Astrocyte (in vitro differentiated cells and primary cell): ENCODE results near the gene FCN1. TPM values are rescaled to one million over a fixed set of nuclear protein-coding genes. Genes with fewer than 3 reads are reported as not detected.

Experiments
- DNase-seq: peaks from one replicate; pipeline ENCODE4 v3.0.0-alpha.2; 2010; ENCODE audit warnings: low read depth
- FAIRE-seq: peaks from 2 replicates; lab custom pipeline; 2011; peaks lifted over from hg19 to GRCh38; lab: Jason Lieb, UNC
- H2AFZ ChIP-seq: 2 replicates; pipeline ENCODE4 v1.6.0; 2012; ENCODE audit warnings: low read depth, low read length, inconsistent platforms
- H3K27ac ChIP-seq: 2 replicates; pipeline ENCODE4 v1.5.1; 2011; ENCODE audit warnings: low read depth, low read length, inconsistent platforms
- H3K27me3 ChIP-seq: 2 replicates; pipeline ENCODE4 v1.6.0; 2011; ENCODE audit warnings: low read length, inconsistent platforms; ENCODE audit not compliant: insufficient read depth
- H3K36me3 ChIP-seq: 2 replicates; pipeline ENCODE4 v1.5.1; 2011; ENCODE audit warnings: low read length, inconsistent platforms; ENCODE audit not compliant: insufficient read depth
- H3K4me1 ChIP-seq: 2 replicates; pipeline ENCODE4 v1.5.1; 2011; ENCODE audit warnings: low read length, inconsistent platforms; ENCODE audit not compliant: insufficient read depth
- H3K4me2 ChIP-seq: 2 replicates; pipeline ENCODE4 v1.6.0; 2012; ENCODE audit warnings: low read length, inconsistent platforms
- H3K4me3 ChIP-seq: 2 replicates; pipeline ENCODE4 v1.5.1; 2011; ENCODE audit warnings: low read depth, mild to moderate bottlenecking, low read length, inconsistent platforms; ENCODE audit not compliant: insufficient read depth
- H3K79me2 ChIP-seq: 2 replicates; pipeline ENCODE4 v1.6.0; 2012; ENCODE audit warnings: mild to moderate bottlenecking, low read length, inconsistent platforms; ENCODE audit not compliant: insufficient read depth
- H3K9ac ChIP-seq: 2 replicates; pipeline ENCODE4 v1.6.0; 2012; ENCODE audit warnings: mild to moderate bottlenecking, low read length, inconsistent platforms
- H3K9me3 ChIP-seq: 2 replicates; pipeline ENCODE4 v1.5.1; 2012; ENCODE audit warnings: low read depth, mild to moderate bottlenecking, low read length, inconsistent platforms; ENCODE audit not compliant: insufficient read depth
- H4K20me1 ChIP-seq: 2 replicates; pipeline ENCODE4 v1.6.0; 2012; ENCODE audit warnings: low read length, inconsistent platforms; ENCODE audit not compliant: insufficient read depth
- H3K27ac Mint-ChIP-seq: one replicate; pipeline ENCODE4 v1.8.0; 2021; ENCODE audit warnings: mild to moderate bottlenecking, mixed read lengths; ENCODE audit not compliant: unreplicated experiment
- H3K27me3 Mint-ChIP-seq: one replicate; pipeline ENCODE4 v1.8.0; 2021; ENCODE audit warnings: low read depth, mixed read lengths; ENCODE audit not compliant: unreplicated experiment
- H3K36me3 Mint-ChIP-seq: one replicate; pipeline ENCODE4 v1.8.0; 2021; ENCODE audit warnings: low read depth, mixed read lengths; ENCODE audit not compliant: unreplicated experiment
- H3K4me1 Mint-ChIP-seq: one replicate; pipeline ENCODE4 v1.8.0; 2021; ENCODE audit warnings: low read depth, mixed read lengths; ENCODE audit not compliant: unreplicated experiment
- H3K4me3 Mint-ChIP-seq: one replicate; pipeline ENCODE4 v1.8.0; 2021; ENCODE audit warnings: mild to moderate bottlenecking, moderate library complexity, mixed read lengths; ENCODE audit not compliant: unreplicated experiment
- H3K9me3 Mint-ChIP-seq: one replicate; pipeline ENCODE4 v1.8.0; 2021; ENCODE audit warnings: mild to moderate bottlenecking, mixed read lengths; ENCODE audit not compliant: unreplicated experiment
- CTCF ChIP-seq: IDR thresholded peaks from 2 replicates; pipeline ENCODE4 v1.5.1; 2011; ENCODE audit warnings: low read depth, mild to moderate bottlenecking, inconsistent platforms, low read length, moderate library complexity; ENCODE audit not compliant: insufficient read depth
- EZH2 ChIP-seq: IDR thresholded peaks from 2 replicates; pipeline ENCODE4 v1.6.1; 2012; ENCODE audit warnings: mild to moderate bottlenecking, low read length, inconsistent platforms; ENCODE audit not compliant: insufficient read depth
- total RNA-seq: library from RNA; stranded (reverse); gene quantifications from 2 replicates; pipeline ENCODE4 v1.2.1, GENCODE V29; 2021

Gene FCN1
- total RNA-seq, 1 donor from 2014 or later = not detected

GRCh38 chr9:134937566-134938345 lies 20.0 kb upstream of the FCN1 start:
- FAIRE-seq (no peak), DNase-seq (no peak)
- no peaks in the 10 kb centered on the region for H3K9me3 ChIP-seq
- peaks cover 61% of the 10 kb centered on the region for H3K27me3 Mint-ChIP-seq
- no peaks in the 10 kb centered on the region for H3K4me1 Mint-ChIP-seq
- no peak overlapping the region for H3K27ac ChIP-seq
- TF ChIP-seq CTCF (no peak), EZH2 (no peak)
- no peaks in the 10 kb centered on the region for H3K9me3 Mint-ChIP-seq
- H3K79me2 ChIP-seq = no peaks in the 10 kb centered on the region
- H4K20me1 ChIP-seq = no peaks in the 10 kb centered on the region
- no peak overlapping the region for H3K4me3 ChIP-seq
- peaks cover 23% of the 10 kb centered on the region for H3K27me3 ChIP-seq
- no peak overlapping the region for H3K4me2 ChIP-seq
- H3K4me3 Mint-ChIP-seq = no peak overlapping the region
- no peak overlapping the region for H3K9ac ChIP-seq
- no peak overlapping the region for H3K27ac Mint-ChIP-seq
- H3K36me3 Mint-ChIP-seq = no peaks in the 10 kb centered on the region
- no peaks in the 10 kb centered on the region for H3K36me3 ChIP-seq
- H2AFZ ChIP-seq = no peak overlapping the region
- H3K4me1 ChIP-seq = no peaks in the 10 kb centered on the region

- DNase-seq = no peak
- no peak overlapping the region for H3K27ac Mint-ChIP-seq
These were observed 19.4 kb upstream of the FCN1 start for GRCh38 chr9:134937164-134937555.

More at GRCh38 chr9:134937164-134937555, 19.4 kb upstream of the FCN1 start:
- H3K4me1 ChIP-seq = no peaks in the 10 kb centered on the region
- H3K27me3 ChIP-seq = peaks cover 23% of the 10 kb centered on the region
- H3K9me3 ChIP-seq = no peaks in the 10 kb centered on the region
- no peaks in the 10 kb centered on the region for H3K4me1 Mint-ChIP-seq
- no peaks in the 10 kb centered on the region for H3K36me3 Mint-ChIP-seq
- no peak overlapping the region for H3K4me3 ChIP-seq
- no peak overlapping the region for H3K4me3 Mint-ChIP-seq
- H3K36me3 ChIP-seq = no peaks in the 10 kb centered on the region
- no peak overlapping the region for H3K9ac ChIP-seq
- H3K27me3 Mint-ChIP-seq = peaks cover 62% of the 10 kb centered on the region
- H3K79me2 ChIP-seq = no peaks in the 10 kb centered on the region
- no peaks in the 10 kb centered on the region for H4K20me1 ChIP-seq
- FAIRE-seq = no peak
- no peak overlapping the region for H3K4me2 ChIP-seq
- no peaks in the 10 kb centered on the region for H3K9me3 Mint-ChIP-seq
- TF ChIP-seq CTCF = no peak
- no peak for TF ChIP-seq EZH2
- no peak overlapping the region for H2AFZ ChIP-seq
- no peak overlapping the region for H3K27ac ChIP-seq
